GM18499 (cell line): Measurements from ENCODE around the gene PITPNB.

Experiments
- ATAC-seq: cut with Tn5 transposase; IDR thresholded peaks from one replicate; pipeline ENCODE4 v1.9.1; 2021; ENCODE audit warnings: moderate number of reproducible peaks; ENCODE audit not compliant: insufficient read depth, unreplicated experiment

The PITPNB gene

DNA sequence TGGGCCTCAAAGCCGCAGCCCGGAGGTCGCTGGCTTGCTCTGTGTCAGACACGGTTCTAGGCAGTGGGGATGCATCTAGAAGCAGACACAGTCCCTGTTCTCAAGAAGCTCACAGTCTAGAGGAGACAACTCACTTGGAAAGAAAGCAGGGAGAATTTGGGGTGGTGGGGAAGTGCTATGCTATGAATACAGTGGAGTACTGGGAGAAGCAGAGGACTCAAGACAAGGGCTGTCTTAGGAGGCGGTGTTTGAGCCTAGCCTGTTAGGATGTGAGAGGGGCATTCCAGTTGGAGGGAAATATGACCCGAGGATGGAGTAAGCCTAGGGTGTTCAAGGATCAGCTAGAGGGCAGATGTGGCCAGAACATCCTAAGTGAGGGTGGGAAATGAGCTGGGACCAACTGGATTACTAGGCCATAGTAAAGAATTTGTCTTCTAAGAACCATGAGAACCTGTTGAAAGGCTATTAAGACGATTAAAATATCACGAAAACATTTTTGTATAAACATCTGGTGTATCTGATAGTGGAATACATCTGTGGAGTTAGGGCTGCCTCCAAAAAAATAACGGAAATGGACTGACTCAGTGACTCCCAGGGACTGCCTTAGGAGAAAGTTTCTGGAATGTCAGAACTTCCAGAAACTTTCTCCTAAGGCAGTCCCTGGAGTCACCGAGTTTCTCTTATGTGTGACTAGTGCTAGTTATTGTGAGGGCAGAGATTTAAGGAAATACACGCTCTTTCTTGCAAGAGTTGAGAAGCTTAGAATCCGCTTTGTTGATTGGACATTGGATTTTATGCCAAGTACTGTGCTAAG, 1.1 kb upstream of the PITPNB start:
- no peak for ATAC-seq

DNA sequence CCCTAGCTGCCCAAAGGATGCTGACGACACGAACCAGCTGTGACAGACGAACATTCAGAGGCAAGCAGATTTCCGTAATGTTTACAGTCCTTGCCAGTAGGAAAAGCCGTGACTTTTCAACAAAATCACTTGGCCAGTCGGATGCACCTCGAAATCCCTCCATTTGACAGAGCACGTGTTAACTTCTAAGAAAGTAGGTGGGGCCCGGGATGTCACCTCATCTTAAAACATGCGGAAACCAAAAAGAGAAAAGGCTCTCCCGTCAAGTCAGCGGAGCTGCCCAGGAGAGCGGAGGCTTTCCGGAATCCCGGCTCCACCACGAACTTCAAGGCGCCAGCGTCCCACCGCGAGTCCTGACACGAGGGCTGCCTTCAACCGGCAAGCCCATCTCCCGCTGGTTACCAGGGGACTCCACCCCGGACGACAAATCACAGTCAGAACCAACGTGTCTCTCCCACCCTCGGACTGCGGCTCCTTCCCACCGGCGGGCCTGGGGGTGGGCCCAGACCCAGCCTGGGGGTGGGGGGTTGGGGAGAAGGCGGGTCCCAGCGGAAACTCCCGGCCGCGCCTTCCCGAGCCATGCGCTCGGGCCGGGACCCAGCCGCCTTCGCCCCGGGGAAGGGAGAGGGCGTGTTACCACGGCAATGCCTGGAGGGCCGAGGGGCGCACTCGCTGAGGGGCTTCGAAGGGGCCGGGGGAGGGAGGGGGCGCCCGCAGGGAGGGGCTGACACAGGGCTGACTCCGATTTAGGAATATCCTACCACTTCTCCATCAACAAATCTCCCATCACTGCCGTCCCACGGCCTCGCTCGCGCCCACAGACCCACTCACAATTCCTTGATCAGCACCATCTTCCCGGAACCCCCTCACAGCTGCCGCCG, 475 bp downstream of the PITPNB start:
- ATAC-seq, result no peak

DNA sequence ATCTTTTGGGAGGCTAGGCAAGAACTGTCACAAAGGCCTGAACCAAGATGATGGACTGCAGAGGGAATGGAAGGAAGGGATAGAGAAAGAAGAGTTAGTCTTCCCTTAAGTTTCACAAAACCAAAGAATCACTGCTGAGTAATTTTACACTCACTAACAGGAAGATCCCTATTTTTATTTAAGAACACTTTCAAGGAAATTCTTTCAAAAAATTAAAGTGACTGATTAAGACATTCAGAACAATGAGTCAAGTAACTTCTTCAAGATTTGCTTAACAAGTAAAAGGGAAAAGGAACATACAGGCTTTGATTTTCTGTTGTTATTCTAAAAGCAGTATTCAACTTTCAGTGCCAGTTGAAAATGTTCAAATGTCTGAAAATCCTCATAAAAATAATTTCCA, 3.1 kb downstream of the PITPNB start:
- ATAC-seq, result no peak

DNA sequence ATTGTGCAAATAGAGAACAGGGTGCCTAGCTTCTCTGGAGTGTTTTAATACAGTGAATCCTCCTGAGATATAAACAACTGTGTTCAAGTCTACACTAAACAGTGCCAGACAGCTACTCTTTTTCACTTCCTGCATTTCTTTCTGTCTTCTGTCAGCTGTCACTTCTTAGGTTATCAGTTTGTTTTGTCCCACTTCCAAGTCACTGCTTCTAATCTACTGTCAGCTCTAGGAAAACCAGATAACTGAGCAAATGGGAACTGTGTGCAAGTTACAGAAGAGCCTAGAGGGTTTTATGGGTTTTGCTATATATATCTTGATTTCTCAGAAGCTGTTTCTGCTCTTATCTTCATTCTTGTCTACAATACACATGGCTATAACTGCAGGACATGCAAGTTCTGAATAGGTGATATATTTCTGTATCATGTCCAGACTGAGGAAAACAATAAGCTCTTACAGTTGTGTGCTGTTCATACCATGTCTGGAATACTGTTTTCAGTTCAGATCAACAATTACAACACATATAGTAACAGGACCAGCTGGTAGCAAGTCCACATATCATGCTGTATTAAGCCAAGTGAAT, 5.8 kb downstream of the PITPNB start:
- ATAC-seq, result no peak

DNA sequence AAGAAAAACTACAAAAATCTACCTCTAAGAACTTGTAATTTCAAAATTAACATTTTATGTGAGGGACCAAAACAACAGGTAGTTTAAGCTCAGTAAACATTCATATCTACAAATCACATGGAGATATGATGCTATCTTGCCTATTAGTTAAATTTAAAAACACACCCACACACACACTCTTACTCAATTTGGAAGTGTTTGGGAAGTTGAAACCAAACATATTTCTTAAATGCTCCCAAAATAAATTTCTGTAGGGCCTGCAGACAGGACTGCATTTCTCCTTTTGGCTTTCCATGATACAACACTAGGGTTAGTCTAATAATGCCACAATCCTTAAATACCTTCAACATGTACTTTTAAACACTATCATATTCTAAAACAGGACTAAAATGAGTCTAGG, 7.0 kb downstream of the PITPNB start:
- ATAC-seq, result no peak

DNA sequence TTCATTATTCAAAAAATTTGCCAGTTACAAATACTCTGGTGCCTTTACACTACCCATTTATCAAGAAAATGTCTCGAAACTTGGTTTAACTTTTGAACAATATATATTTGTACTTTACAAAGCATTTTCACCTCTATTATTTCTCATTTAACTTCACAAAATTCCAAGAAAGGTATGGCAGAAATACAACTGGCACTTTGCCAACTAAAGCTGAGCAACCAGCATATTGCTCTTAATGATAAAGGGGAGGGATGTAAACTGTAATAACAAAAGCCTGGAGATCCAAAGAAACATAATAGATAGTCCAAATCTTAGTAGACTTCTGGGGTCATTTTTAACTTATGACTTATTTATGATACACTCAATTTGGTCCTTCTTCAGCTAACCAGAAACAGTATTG, 7.7 kb downstream of the PITPNB start:
- ATAC-seq, result no peak

DNA sequence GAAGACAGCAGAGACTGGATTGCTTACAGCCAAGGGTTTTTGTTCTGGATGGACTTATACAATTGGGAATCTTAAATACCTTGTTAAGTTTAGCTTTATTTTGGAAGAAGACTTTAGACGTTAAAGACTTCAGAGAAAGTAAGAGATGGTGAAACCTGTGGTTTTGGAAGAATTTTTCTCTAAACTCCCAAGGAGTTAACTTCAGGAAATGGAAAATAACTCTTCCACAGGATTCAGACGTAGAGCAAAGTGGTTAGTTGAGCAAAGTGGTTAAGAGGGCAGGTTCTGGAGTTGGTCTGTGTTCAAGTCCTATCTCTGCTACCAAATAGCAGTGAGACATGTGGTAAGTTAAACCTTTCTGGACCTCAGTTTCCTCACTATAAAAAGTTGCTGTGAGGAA, 12.8 kb downstream of the PITPNB start:
- ATAC-seq, result no peak

DNA sequence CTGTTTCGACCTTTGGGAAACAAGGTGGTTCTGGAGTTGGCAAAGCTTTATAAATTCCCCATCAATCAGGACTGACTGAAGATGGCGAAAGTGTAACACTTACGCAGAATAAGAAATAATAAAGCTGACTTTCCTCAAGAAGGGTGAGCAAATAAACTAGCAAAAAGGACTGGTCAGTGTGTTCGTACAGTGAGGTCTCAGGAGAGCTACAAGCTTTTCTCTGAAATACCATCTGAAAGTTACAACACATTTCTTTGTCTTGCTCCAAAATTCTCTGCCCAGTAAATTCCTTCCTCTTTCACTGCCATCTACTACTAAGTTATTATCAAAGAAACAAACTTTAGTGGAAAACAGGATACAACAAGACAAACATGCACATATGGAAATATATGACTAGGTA, 13.4 kb downstream of the PITPNB start:
- ATAC-seq, result no peak

DNA sequence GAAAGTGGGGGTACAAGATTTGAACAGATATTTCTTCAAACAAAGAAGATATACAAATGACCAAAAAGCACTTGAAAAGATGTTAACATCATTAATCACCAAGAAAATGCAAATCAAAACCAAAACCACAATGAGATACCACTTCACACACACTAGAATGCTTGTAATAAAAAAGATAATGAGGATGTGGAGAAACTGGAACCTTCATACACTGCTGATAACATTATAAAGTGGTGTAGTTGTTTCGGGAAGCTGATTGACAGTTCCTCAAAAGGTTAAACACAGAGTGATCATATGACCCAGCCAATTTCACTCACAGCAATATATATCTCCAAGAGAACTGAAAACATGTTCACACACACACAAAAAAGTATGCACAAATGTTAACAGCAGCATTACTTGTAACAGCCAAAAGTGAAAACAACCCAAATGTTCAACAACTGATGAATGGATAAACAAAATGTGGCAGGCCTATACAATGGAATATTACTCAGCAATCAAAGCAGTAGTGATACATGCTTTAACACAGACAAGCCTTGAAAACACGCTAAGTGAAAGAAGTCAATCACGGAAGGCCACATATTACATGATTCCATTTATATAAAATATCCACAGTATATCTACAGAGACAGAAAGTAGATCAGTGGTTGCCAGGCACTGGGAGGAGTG, 15.1 kb downstream of the PITPNB start:
- no peak for ATAC-seq

DNA sequence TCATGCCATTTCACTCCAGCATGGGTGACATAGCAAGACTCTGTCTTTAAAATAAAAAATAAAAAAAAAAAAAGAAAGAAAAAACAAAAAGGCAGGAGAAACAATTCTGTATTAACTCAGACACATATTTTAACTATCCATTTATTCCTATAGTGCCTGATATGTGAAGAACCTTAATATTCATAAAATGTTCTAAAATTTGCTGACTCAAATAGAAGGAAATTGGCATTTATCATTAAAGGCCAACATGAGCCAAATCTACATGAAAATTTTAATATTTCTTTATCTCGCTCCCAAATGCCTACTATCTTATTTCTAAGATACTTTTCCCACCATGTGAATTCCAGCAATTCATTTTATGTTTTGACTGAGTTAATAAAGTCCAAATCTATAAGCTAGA, 18.9 kb downstream of the PITPNB start:
- no peak for ATAC-seq

DNA sequence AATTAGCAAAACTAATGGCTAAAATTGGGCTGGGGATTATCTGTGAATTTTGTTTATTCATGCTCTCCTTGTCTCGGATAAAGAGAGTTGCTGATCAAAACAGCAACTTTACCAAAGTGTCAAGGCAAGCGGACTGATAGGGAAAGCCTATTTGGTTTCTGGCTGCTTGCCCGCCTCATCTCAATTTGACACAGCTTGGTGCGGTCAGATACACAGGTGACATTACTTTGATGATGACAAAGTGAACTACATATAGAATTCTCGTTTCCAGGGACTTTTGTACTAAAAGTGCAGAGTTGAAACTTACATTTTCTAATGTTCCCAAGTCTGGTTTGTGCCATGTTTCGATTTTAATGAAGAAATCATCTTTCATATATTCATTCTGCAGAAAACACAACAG, 22.8 kb downstream of the PITPNB start:
- ATAC-seq, result no peak

DNA sequence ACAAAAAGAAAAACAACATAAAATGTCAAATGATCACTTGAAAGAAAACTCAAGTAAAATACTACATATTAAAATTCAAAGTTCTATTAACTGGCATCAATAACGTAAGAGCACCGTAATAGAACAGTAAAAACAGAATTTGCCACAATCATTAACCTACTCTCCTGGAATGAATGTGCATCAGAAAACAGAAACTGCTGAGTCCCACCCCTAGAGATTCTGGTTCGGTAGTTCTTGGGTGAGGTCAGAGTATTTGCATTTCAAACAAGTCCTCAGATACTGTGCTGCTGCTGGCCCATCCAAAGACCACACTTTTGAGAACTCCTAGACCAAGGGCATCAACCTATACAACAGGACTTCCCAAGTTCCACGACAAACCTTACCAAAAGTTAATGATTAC, 23.5 kb downstream of the PITPNB start:
- no peak for ATAC-seq

DNA sequence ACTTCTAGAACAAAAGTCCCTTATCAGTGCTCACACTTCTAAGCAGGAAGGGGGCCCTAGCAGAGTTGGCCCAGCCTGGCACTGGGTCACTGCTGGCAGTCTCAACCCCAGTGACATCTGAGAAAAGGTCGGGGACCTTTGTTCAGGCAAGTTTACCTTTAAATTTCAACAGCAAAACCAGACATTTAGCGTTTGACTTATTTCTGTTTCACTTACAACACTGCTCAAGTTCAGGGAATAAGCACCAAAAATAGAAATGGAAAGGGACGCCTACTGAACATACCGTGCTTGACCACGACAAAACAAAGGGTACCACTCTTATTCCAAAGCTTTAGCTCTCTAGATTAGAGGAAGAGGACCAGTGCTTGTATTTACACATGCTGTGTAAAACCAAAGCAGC, 26.2 kb downstream of the PITPNB start:
- no peak for ATAC-seq

DNA sequence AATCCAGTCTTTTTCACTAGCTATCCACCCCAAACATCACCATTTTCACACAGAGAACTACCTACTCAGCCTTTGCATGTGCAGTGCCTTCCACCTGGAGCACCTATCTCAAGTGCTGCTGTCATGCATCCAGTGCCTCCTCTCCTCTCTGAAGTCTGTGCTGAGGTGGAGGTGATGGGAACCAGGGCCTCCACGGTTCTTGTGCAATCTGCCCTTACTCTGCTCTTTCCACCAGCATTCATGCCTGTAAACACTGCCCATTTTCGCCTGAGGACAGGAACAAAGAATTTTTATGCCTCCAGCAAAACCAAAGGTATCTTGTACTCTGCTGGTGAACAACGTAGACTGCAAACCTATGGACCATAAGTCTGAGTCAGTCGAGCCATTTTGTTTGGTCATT, 27.0 kb downstream of the PITPNB start:
- no peak for ATAC-seq

DNA sequence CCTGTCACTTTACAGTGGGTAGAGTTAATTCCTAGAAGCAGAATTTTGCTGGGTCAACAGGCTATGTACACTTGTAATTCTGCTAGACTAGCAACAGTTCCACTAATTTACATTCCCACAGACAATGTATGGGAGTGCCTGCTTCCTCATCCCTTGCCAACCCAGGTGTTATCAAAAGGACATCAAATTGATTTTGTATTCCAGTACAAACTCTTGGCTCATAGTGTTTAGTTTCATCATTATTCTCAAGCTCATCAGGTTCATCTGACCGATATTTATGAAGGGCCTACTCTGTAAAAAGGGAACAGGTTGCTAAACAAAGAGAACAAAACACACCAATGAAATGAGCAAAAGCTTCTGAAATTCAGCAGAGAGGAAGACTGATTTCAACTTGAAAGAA, 30.7 kb downstream of the PITPNB start:
- ATAC-seq, result no peak

DNA sequence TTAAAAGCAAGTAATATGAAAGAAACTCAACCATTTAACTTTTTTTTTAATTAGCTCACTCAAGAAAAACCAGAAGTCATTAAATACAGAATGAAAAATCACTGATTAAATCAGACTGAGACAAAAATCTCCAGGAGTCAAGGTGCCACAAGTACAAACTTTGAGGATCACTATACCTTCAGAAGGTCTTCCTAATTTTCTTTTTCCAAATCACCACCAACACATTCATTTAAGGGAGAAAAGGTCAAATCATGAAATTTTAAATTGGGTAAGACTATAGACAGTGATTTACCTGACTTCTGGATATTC, 32.3 kb downstream of the PITPNB start:
- no peak for ATAC-seq

DNA sequence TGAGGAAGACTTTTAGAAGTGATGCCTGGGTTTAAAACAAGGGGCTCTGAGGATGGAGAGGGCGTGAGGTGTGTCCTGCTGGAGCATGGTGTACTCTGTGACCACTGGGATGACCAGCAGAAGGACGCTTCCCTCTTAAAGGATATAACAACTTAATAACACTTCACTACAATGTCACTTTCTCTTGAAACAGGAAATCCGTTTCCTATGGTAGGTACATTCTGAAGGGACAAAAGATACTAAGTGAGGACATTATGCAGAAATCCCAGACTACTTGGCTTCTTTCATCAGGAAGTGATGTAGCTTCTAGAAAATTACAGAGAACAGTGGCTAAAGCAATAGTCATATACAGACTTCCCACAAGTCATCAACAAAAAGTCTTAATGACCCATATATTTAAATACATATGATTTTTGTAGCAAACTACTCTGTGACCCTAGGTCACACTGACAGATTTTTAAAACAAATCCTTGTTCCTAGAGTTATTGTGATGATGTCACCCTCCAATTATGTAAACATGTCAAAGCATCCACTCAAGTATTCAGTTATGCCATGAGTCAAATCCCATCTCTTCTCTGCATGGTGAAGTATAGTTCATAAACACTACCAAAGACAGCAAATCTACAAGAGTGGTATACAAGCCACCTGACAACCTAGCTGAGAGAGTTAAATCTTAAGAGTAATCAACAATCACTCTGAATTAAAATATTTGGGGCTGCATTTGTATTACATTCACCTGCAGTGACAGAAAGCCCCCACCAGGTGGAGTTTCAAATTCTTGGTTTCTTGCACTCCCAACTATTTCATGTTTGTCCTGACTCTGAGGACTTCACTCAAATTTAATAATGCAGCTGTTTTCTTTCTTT, 32.8 kb downstream of the PITPNB start:
- ATAC-seq, result no peak

DNA sequence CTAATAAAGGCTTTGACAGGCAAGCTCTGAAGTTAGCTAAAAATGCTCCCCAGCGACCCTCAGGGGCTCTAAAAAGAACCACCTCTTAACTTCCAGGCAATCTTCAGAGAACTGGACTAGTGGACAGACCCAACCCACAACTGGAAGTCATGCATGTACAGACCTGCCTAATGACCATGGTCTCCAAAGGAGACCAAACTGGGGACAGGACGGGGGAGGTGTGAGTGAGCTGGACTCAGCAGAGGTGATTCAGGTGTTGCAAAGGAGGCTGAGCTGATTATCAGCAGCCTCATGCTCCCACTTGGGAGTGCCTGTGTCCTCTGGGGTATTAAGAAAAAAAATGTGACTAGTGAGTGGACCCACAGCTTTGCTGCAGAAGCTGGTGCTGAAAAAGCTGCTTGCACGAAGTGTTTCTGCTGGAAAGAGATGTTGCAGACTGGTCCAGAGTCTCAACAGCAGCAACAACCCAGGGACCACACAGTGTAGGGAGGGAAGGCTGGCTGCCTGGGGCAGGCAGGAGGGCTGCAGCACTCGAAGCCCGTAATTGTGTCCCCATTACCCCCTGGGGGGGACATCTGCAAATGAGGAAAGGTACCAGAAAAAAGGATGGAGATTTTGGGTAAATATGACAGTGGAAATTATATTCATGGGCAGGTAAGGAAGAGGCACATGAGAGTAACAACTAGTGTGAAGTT, 35.3 kb downstream of the PITPNB start:
- ATAC-seq, result no peak

DNA sequence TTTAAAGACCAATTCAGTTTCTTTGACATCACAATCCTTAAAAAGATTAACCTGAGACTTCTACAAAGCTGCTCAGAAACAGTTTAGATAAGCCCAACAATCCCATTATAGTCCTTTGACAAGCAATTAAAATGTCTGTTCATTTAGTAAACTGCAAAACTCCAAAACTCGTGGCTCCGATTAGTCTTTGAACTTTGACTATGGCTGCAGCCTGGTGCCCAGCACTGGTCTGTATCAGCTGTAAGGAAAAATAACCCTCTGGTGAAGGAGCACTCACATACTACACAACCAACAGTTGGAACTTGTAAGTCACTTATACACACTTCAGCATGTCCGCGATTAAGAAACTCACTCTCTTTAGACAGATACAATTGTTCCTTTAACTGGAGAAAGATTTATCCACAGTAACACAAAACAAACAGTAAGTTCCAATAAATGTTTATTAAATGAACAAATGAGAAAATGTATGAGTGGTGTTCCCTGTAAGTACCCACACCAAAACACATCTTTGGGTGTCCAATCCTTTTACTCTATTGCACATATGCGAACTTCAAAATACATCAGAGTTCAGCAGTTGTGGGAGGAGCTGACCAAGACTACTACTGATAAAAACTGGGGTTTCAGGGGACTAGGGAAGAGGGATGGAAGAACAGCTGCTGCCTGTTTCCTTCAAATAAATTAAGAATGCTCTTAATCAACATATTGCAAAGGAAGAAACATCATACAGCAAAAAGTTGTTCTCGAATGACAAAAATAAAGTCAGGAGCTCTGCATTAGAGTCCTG, 36.4 kb downstream of the PITPNB start:
- ATAC-seq, result no peak
